ENCODE measurements around the gene MAML2.

MAML2 gene

DNA sequence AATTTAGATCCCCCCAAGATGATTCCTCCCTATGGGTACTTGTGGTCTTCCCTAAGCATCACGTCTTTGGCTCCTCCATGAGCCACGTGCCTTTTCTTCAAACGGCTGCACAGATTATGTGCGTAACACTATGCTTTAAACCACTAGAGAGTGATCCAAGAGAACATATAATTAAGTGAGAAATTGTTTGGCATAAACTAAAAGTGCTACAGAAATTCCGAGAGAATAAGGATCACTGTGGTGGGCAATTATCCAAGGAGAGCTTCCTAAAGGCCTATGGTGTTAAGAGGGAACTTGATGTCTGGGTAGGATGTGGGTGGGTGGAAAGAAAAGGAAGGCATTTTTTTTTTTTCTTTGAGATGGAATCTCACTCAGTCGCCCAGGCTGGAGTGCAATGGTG lies 110.9 kb downstream of the MAML2 start:
- no peak for DNase-seq

DNA sequence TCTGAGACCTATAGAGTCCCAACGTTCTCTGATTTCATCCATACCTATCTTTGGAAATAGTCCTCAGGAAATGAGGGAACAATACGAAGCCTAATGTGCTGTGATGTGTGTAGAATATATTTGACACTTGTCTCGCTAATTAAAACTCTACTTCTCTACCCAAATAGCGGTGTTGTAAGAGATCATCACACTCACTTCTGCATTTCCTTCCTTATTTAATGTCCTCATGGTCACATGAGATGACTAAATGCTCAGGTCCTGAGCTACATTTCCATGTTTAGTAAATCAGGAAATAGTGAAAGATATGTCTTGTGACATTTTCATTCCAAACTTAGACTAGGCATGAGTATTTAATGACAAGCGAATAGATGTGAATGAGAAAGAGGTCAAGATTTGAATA lies 112.3 kb downstream of the MAML2 start:
- DNase-seq: no peak

DNA sequence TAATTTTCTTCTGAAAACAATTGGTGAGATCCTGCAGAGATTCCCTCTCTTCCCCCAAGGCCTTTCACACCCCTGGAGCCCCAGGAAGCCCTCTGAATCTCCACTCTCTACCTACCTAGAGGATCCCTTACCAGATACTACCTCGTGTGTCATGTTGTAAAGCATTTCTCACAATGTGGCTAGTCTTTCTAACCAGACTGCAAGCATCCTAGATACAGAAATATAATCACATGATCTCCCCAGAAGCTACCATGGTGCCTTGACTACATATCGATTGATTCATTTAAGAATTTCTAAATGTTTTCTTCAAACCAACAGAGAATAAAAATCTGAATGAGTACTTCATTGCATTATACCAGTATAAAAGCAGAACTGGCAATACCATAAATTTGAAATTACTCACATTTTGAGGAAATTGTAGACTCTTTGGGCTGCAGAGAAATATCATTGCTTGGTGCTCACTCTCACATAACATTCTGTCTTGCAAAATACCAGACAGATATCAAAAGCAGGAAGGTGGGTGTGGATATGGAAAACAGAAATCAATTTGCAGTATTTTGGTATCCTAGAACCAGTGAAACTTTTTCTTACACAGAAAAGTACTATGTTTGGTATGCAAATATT lies 113.5 kb downstream of the MAML2 start:
- no peak for DNase-seq

DNA sequence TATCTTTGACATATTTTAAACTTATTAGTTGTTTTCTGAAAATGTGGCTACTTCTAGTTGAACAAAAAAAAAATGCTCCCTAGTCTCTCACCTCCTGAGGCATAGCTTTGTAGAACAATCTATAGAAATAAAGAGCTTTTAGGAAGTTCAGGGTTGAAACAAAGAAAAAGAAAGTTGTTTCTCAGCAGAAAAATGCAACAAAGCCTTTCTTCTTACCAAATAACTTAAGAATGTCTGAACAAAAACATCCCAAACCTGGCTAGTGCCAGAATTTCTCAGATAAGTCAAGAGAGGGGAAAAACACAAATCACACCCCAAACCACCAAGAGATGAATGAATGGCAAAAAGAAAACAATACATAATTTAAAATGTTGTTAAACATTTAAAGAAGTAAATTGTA lies 114.1 kb downstream of the MAML2 start:
- no peak for DNase-seq

DNA sequence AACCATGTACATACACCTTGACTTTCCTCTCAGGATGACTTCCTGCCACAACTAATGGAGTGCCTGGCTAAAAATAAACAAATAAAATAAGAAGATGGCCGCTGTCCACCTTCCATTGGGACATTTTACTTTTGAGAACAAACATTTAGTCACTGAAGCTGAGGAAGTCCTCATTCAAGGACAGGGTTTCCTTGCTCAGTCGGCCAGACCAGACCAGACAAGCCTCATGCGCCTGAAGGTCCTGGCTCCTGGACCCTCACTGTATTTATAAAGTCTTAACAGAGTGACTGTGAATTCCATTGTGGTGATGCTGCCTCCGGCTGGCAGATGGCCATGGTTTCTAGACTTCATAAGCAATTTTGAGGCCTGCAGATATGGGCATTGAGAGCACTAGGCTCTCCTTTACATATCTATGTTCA lies 114.5 kb downstream of the MAML2 start:
- no peak for DNase-seq

DNA sequence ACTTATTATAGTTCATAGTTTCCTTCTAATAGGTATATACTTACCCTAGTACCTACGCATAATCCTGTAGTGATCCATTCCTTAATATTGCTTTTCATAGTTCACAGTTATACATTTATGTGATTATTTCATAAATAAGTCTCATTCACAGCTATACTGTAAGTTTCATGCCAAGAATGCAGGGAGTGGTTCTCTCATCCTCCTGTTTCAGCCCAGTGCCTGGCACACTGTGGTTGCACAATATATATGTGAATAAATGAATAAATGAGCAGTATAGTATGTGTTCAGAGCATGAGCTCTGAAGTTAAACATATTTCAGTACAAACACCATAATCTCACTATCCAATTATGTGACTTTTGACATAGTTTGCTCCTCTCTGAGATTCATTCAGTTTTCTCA lies 115.8 kb downstream of the MAML2 start:
- DNase-seq: no peak

DNA sequence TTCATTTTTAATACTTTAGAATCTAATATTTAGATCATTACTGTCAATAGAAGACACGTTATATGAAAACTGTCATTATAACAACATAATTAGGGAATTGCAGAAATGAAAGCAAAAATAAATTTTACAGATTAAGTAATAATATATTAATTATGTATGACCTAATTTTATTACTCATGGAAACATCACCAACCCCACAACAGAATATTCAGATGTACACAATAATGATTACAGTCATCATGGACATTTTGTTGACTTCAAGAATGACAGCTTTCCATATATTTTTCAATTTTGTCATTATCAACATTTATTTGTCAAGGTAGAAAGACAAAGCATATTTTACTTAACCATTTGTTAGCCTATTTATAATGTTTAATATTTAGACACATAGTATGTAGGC lies 119.9 kb downstream of the MAML2 start:
- DNase-seq: no peak

DNA sequence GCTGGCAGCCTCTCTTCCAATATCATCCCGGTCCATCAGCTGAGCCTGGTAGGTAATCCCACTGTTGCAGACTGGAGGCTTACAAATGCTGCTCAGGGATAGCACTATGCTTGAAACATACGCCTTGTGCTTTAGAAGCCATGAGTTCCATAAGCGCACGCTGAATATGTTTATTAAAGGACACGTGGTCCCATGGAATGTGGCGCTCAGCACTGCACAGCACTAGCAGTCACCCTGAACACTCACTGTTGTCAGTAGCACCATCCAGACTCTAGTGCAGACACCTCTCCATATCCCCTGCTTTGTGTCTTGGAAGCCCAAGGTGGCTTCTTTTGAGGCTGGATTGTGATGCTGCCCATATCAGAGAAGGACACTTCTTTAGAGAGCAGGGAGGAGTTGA lies 120.9 kb downstream of the MAML2 start:
- no peak for DNase-seq

DNA sequence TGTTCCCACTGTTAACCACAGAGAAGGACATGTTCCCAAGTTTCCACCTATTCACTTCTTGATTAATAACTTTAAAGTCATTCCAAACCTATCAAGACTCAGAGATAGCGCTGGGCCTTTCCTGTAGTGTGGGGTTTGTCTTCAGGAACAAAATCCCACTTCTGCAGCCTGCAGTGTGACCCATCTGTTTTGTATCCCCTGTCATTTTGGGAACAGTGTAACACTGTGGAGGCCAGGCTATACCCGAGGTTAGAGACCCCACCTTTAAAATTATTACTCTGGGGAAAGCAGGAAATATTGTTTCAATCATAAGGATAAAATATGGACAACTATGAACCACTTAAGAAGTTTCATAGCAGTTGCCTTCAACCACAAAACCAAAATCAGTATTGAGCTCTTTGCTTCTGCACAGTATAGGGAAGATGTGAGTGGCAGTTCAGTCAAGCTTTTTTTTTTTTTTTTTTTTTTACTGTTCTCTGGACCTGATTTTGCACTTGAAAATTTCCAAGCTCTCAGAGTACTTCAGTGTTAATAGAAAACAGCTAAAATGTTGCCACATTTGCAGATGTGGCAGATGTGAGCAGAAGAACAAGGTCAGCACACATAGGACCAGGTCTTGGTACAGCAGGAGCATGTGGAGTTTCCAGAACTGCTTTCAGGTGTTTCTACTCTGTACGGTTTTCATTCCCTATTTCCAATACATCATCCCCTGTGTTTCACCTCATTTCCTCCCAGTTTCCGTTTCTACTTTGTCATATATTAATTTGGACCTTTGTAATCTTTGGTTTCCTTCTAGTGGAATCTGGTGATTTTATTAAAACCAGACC lies 121.5 kb downstream of the MAML2 start:
- no peak for DNase-seq

GRCh38 chr11:96219981-96220623 lies 122.9 kb downstream of the MAML2 start:
- no peak for DNase-seq

DNA sequence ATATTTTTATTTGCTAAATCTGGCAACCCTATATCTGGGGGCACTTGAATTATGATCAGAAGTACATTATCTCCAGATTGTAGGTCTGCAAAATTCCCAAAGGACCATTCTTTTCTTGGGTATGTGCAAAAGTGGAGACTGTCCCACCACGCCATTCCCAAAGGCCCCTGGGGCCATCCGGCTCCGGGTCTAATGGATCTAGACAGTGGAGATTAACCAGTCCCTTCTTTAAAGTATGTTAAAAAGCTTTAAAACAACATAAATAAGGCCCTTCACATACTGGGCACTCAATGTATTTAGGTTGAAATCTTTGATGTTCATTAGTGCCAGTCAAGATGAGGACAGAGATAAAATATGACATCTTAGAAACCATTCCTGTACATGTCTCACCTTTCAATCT lies 124.1 kb downstream of the MAML2 start:
- DNase-seq: no peak

GRCh38 chr11:96218006-96218405 lies 125.0 kb downstream of the MAML2 start:
- no peak for DNase-seq

DNA sequence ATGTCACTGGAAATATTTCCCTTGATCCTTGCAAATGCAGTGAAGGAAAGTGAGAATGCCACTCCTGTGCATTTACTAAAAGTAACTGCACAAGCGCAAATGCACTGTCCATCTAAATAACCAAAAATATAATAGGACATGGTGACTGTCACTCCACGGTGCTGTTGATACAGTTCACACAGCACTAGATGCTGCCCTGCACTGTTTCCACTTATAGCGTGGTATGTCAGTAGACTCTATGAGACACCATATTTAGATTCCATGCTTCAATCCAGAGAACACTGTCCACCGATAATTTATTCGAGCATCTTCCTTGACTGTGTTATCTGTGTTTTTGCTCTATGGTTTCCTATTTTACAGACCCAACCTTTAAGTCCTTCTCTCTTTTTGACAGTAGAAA lies 125.8 kb downstream of the MAML2 start:
- DNase-seq: no peak

DNA sequence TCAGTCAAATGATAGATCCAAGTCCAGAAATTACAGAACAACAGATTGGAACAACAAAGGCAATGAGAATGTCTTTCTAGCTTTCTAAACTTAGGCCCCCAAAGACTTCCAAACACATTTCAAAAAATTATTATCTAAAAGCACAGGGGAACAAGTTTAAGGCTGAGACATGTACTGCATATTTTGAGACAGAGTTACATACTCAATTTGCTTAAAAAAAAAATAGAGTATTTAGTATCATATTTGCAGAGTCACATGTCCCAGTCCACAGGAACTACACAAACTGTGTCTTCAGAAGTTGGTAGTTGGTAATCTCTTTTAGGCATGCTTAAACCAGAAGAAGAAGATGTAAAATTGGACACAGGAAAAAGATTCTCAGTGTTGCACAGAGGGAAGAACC lies 127.2 kb downstream of the MAML2 start:
- no peak for DNase-seq

GRCh38 chr11:96215110-96215782 lies 127.7 kb downstream of the MAML2 start:
- DNase-seq: peak; percentile 46

DNA sequence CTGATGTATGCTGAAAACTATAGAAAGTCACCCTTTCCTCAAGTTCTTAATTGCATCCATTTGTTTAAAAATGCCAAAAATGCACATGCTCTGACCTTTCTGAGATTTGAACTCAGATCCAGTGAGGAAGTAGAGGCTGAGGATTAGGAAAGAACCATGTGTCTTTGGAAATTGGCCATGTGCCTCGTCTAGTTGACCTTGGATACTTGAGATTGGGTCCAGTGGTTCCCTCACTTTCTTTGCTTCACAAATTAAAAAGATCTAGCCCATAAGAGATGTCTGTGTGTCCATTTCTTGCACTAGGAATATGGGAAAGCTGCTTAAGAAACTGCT lies 128.3 kb downstream of the MAML2 start:
- DNase-seq: no peak

- DNase-seq: no peak
Observed at GRCh38 chr11:96213500-96213899, 129.5 kb downstream of the MAML2 start.

DNA sequence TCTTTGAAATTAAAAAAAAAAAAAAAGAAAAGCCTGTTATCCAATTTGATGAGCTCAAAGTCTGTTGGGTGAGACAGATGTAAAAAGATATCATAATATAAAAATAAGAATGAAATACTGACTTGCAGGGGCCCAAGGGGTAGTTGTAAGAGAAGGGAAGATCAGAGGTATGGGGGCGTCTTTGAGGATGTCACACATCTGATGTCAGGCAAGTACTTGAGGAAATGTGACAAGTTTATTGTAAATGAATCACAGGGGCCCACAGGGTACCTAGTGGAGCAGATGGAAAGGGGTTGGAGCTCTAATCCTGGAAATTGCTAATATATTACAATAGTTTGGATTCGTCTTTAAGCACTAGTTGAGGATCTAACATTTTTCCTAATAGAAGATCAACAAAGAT lies 131.6 kb downstream of the MAML2 start:
- peak; percentile 42 for DNase-seq

DNA sequence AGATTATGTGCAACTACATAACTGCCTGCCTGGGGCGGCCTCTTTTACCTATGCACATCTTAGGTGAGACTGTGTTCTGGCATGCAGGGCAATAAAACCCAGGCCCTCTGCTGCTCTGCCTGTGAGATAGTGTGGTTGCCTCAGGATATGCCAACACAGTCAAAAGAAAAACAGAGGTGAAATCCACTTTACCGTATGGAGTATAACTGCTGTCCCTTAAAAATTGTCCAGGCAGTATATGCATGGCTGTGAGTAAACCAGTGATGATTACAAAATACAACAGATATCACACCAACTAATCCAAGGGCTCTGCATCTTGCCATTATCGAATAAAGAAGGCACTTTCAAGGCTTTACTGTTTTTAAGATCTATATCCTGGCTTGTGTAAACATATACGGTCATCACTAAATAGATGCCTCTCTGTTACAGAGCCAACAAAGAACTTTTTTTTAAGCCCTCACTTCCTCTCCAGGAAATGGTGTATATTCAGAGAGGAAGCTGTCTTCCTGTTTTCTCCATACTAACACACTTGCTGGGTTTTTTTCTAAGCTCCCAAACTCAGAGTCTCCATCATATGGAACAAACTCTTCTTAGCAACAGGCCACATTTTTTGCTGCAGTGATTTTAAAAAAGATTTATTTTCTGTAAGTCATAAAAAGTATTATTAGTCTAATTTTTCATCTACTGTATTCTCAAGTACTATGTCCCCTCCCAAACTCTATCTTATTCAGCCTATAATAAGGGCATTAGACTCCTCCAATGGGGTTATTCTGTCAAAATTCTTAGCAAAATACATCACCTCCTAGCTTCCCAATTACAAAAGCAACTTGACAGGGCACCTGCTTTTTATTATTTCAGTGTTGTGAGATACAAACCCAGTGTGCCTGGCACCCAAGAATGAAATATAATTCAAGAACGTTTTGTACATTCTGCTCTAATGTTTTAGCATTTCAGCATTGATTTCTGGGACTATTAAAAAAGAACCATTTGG lies 135.2 kb downstream of the MAML2 start:
- DNase-seq: peak; percentile 62

GRCh38 chr11:96206955-96207354 lies 136.0 kb downstream of the MAML2 start:
- DNase-seq: no peak

DNA sequence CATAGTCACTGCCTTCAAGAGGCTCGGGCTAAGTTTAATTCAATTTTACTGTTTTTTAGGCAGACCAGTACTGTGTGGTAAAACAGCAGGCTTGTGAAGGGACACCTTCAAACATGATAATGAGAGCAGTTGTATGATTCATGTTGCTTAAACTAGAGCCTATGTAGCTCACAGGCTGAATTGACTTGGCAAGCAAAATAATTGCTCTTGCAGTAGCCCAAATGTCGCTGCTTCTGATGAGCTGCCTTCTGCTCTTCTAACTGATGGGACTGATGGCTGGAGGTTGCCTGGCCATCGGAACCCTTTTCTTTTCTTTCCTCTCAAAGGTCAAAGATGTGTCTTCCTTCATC lies 137.6 kb downstream of the MAML2 start:
- DNase-seq: no peak

DNA sequence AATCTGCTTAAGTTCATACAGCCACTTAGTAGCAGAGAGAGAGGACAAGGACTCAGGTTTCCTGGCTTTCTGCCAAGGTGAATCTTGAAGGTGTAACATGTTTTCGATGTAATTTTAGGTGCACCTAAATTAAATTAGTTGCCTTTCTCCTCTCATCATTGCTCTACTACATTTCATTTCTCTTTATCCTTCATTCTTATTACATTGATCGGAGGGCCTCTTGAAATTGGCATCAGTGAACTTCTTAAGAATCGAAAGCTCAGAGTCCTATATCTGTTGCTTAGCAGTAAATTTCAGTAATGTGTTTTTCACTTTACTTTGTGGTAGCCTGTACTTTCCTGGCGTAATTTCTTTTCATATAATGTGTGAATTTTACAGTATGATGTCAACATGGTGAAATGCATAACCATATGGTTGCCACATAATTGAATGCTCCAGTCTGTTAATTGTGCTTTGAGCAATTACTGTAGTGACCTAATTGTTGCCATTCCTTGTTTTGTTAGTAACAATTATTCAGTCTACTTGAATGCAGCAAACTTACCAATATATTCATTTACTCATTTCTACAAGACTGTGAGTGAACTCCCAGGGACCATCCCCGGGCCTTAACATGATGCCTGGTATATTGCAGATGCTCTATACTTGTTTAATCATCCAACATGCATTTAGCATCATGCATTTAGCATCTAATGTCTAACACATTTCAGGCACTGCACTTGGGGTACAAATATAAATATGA lies 138.1 kb downstream of the MAML2 start:
- peak; percentile 64 for DNase-seq
